GM12891 (cell line): ENCODE data around the gene FBXW12.

Experiments
- POLR2A ChIP-seq: IDR thresholded peaks from 2 replicates; pipeline ENCODE4 v1.6.1; 2011; ENCODE audit warnings: low read depth, low read length, control low read depth
- POLR2AphosphoS5 ChIP-seq: IDR thresholded peaks from 2 replicates; pipeline ENCODE4 v1.6.1; 2011; ENCODE audit warnings: low read depth, low read length, control low read depth
- SPI1 ChIP-seq: IDR thresholded peaks from 2 replicates; pipeline ENCODE4 v1.6.1; 2011; ENCODE audit warnings: low read depth, low read length, control low read depth

DNA sequence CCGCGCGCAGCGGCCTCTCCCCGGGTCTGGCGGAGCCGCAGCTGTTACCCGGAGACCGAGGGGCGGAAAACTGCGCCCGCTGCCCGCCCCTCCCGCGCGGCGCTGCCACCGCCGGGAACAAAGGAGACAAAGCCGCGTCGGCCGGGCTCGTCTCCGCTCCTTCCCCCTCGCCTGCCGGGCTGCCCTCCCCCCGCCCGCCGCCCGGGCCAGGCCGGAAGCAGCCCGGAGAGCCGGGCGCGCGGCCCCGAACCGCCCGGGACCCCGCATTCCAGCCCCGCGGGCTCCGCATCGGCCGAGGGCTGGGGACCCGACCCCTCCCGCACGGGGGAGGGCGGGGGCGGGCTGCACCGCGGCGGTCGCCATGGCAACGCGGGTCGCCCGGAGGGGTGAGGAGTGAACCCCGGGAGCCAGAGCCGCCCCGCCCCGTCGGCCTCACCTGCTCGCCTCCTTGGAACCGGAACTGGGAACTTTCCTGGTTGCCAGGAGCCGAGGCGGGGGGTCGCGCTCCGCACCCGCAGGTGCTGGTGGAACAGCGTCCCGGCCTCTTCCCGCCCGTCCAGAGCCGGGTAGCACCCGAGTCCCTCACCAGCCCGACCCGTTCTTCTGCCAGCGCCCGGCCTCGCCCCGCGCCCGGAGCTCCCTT, 57.4 kb downstream of the FBXW12 start:
- no peak for TF ChIP-seq POLR2A
- TF ChIP-seq POLR2AphosphoS5 = no peak
- TF ChIP-seq SPI1 = no peak
